GM18951 (cell line): ENCODE results near the gene MMP24.
"Not testable (repeated sequence)": the region's sequence is repeated elsewhere in the genome, so short reads cannot be mapped to it uniquely, and the experiment has no call there.

Source experiments
- POLR2A ChIP-seq: IDR thresholded peaks from 4 replicates; pipeline ENCODE4 v1.6.1; 2011; ENCODE audit warnings: mild to moderate bottlenecking; ENCODE audit not compliant: insufficient read length, insufficient read depth; ENCODE audit errors: extremely low read depth
- in situ Hi-C: fragments of 300-500 bp; cut with MboI; formaldehyde crosslinking; loops from one replicate; pipeline ENCODE4 v1.12.0; 2022; ENCODE audit warnings: low sequenced_read_pairs, mixed read lengths, inconsistent platforms; ENCODE audit not compliant: unreplicated experiment

The MMP24 gene

DNA sequence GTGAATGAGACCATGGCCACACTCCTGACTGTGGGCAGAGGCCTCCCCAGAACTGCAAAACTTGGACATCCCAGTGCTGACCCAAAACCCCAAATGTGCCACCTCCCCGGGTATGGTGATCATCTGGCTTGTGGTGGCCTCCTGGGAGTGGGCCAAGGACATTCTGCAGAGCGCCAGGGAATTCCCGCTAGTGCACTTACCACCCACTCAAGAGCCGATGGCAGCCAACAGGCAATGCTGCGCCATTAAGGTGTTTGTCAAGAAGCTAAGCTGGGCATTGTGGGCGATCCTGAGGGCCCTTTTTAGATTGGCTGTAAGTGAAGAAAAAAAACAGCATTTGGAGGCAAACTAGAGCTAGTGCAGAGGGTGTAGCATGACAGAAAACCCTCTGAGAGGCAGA is 9.4 kb downstream of the MMP24 start:
- in situ Hi-C loops, result no loop called here
- no peak for TF ChIP-seq POLR2A

DNA sequence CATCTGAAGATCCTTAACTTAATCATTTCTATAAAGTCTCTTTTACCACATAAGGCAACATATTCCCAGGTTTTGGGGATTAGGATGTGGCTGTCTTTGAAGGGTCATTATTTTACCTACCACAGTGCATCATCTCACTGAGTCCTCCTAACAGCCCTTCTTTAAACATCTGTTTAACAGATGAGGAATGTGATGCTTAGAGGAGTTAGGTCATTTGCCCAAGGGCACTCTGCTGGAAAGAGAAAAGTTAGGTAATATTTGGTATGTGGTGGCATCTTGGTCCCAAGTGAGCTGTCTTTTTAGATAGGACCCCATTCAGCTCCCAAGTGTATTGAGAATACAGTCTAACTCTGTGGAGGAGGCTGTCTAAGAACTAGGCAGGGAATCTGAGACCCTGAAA is 11.0 kb downstream of the MMP24 start:
- no peak for TF ChIP-seq POLR2A
- in situ Hi-C loops, result no loop called here

DNA sequence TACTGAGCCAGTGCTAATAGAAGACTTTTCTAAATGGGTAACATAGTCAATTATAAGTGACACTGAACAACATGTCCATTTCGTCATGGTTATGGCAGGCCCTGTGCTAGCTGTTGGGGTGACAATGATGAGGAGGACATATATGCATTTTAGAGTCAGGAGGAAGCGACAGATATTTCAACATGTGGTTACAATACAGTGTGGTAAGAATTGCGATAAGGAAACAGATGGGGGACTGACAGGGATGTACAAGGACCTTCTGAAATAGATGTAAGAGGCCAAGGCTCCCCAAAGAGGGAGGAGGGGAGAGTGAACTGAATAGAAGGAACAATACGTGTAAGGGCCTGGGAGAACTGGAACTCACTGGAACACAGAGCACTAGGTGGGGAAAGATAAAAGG is 11.7 kb downstream of the MMP24 start:
- TF ChIP-seq POLR2A, result no peak
- in situ Hi-C loops, result no loop called here

DNA sequence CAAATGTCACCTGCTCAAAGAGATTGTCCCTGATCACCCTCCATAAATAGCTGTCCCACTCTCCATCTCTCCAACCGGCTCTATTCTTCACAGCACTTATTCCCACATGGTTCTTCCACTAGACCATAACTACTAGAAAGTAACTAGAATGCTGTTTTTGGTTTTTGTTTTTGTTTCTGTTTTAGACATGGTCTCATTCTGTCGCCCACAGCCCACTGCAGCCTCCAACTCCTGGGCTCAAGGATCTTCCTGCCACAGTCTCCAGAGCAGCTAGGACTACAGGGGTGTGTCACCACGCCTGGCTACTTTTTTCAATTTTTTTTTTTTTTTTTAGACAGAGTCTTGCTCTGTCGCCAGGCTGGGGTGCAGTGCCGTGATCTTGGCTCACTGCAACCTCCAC is 12.2 kb downstream of the MMP24 start:
- TF ChIP-seq POLR2A, result no peak
- in situ Hi-C loops, result no loop called here

DNA sequence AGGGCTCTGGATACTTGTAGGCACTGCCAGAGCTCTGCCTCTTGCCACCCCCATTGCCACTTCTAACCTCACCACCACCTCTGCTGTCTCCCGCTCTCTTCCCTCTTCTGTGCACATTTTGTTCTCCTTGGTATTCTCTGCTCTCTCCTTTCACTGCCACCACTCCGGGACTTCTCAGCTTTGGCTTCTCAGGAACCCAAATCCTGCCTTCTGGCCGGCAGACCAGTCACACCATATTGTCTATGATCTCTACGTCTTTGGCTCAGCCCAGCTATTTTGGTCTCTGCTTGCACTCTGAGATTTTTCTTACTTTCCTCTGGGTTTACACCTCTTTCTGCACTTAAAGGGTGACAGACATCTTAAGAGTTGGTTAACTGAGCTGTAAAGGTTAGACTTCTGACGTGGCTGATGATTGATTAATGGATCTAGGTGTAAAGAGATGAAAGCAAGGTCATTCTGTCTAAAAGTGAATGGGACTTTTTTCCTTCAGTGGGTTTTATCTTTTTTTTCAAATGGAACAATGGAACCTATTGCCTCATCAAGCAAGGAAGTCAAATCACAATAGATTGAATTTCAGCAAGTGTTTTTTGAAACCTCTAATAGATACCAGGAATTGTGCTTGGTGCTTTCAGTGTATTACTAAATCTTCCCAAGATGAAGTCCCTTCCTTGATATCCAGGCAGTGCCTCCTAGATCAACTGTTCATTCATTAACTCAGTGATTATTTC is 13.8 kb downstream of the MMP24 start:
- no peak for TF ChIP-seq POLR2A
- in situ Hi-C loops, result no loop called here

DNA sequence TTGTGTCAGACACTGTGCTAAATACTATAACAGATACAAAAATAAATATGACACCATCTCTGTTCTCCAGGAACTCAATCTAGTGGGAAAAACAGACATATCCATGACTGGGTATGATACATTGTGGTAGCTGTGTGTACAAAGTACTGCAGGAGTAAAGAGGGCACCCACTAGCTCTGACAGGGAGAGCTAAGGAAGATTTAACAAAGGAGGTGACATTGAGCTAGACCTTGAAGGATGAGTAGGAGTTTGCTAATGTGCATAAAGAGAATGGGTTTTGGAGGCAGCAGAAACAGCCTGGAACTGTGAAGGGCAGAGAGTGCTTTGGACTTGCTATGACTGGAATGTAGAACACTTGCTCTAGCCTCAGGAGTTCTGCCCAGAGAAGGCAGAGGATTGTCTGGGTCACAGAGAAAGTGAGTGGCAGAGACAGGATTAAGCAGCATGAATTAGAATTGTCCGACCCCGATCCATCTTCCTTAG is 14.4 kb downstream of the MMP24 start:
- TF ChIP-seq POLR2A, result no peak
- in situ Hi-C loops, result no loop called here

DNA sequence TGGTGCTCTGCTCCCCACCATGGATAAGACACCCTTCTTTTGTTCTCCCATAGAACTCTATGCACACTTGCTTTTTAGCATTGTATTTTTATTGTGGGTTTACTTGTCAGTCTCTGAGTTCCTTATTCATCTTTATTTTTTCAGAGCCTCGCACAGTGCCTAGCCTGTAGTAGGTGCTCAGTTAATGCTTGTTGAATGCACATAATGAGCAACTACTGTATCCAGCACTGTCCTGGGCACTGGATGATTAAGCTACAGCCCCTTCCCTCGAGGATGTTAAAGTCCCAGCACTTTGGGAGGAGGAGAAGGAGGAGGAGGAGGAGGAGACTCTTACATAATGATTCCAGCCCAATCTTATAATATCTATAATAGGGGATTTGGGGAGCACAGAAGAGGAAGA is 16.8 kb downstream of the MMP24 start:
- in situ Hi-C loops, result no loop called here
- TF ChIP-seq POLR2A, result no peak

DNA sequence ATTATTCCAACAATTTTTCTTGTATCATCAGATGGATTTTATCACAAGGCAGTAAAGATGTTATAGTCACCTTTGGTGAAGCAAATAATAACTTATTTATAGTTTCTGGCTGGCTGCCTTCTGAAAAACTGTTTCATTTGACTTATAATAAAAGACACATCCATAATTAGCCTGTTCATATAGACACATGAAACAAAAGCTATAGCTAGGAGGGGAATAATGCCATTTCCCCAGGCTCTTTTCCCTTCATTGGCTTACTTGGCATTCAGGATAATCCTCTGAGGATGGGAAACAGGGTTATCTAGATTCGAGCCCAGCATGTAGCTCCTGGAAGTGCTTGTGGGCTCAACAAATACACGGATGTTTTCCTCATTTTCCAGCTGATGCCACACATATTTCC is 17.5 kb downstream of the MMP24 start:
- no peak for TF ChIP-seq POLR2A
- in situ Hi-C loops, result no loop called here

DNA sequence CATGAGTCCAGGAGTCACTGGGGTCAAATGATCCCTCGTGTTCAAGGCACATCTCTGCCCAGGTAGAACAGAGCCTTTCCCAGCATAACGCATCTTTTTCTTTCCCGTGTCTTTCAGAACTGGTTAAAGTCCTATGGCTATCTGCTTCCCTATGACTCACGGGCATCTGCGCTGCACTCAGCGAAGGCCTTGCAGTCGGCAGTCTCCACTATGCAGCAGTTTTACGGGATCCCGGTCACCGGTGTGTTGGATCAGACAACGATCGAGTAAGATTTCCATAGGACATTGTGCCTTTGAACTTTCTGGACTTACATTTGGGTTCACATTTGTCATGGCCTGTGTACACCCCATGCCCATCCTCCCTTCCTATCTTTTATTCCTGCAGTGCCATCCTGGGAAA is 20.2 kb downstream of the MMP24 start:
- in situ Hi-C loops, result no loop called here

DNA sequence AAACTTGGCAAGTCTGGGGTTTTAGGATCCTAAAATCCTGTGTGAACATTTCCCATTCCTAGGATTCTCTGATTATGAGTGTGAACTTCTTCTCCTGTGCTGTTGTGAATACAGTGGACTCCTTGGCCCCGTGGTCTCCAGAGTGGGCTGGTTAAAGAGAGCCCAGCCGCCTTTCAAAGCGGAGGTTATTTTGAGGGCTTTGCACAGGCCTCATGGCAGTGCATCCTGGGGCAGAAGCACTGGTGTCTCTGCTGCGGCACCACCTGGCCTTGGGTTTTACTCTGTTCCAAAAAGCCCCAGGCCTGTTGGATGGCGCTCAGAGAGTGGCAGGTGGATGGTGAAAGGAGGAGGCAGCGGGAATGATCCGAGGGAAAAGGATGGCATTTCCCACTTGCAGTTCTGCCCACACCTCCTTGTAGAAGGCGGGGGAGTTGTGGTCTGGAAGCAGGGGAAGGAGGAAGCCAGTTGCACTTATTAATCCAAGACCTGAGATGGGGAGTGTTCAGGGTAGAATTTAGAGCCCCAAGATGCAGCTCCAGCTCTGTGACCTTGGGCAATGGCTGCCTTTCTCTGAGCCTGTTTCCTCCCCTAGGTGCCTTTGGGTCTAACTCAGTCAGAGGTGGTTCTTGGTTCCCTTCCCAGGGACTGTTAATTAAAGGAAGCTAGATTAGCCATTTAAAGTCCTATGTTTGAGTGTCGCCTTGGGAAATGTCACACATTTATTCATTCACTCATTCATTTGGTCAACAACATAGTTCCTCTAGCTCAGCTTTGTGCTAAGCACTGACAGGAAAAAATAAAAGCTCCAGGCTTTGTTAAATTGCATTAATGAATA is 22.4 kb downstream of the MMP24 start:
- in situ Hi-C loops, result no loop called here
- no peak for TF ChIP-seq POLR2A

More for the DNA sequence above, 20.2 kb downstream of the MMP24 start:
- TF ChIP-seq POLR2A, result no peak

DNA sequence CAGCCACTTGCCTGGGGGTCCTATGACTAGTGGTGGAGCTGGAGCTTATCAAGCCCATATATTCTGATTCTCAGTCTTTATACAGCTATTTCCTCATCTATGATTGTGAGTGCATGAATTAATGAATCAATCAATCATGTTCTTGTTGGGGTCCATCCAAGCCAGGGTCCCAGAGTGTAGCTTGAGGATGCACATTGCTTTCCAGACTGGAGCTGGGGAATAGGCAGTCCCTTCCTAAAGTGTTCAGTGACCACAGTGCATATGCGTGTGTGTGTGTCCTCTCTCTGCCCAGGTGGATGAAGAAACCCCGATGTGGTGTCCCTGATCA is 25.1 kb downstream of the MMP24 start:
- in situ Hi-C loops, result no loop called here
- TF ChIP-seq POLR2A, result no peak

DNA sequence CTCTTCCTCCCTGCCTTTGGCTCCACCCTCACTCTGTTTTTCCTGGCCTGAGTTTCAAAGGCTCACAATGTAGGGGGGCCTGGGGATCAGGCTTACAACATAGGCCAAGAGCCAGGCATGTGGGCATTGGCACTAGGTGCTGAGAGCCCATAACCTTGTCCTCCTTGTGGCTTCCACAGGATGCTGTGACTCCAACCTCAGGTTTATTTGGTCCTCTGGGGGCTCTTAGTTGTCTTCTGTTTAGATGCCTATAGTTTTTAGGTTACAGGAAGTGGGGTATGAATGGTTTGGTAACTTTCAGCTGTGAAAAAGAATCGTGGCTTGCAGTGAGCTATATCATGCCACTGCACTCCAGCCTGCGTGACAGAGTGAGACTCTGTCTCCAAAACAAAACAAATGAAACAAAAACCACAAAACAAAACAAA is 25.6 kb downstream of the MMP24 start:
- in situ Hi-C loops, result no loop called here
- no peak for TF ChIP-seq POLR2A

DNA sequence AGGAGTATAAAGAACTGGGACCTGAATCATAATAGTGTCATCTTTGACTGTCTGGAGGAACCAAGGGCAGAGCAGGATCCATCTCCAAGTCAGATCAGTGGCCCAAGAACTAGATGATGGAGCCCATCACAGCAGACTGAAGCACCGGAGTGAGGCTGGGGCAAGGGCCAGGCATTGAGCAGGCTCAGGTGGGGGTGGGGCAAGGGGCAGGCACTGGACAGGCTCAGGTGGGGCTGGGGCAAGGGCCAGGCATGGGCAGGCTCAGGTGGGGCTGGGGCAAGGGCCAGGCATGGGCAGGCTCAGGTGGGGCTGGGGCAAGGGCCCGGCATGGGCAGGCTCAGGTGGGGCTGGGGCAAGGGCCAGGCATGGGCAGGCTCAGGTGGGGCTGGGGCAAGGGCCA is 26.1 kb downstream of the MMP24 start:
- in situ Hi-C loops, result not testable (repeated sequence)

DNA sequence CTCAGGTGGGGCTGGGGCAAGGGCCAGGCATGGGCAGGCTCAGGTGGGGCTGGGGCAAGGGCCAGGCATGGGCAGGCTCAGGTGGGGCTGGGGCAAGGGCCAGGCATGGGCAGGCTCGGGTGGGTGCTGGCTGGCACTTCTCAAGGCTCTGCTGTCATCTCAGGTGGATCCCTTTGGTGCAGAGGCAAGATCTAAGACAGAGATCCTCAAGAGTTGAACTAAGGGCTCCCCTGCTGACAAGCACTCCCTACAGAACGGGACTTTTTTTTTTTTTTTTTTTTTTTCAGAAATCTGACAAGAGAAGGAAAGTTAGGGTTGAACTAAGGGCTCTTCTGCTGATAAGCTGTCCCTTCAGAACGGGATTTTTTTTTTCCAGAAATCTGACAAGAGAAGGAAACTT is 26.5 kb downstream of the MMP24 start:
- no peak for TF ChIP-seq POLR2A
- in situ Hi-C loops, result no loop called here
